Measurements from ENCODE around the gene CRISPLD2.

Gene CRISPLD2

GRCh38 chr16:84884596-84885341 lies 65.0 kb downstream of the CRISPLD2 start:
- no peak for TF ChIP-seq CTCF (IDR thresholded peaks at IDR 0.05; ENCODE audit: control insufficient read depth, insufficient read depth, low read depth, low read length, missing control alignments)
- no peak for DNase-seq (ENCODE audit: low read depth)
- no peak overlapping the region for H3K4me3 ChIP-seq (ENCODE audit: control insufficient read depth, low read depth, low read length)

GRCh38 chr16:84885342-84885910 lies 65.6 kb downstream of the CRISPLD2 start:
- no peak for TF ChIP-seq CTCF (IDR thresholded peaks at IDR 0.05; ENCODE audit: control insufficient read depth, insufficient read depth, low read depth, low read length, missing control alignments)
- H3K4me3 ChIP-seq (ENCODE audit: control insufficient read depth, low read depth, low read length): no peak overlapping the region
- DNase-seq (ENCODE audit: low read depth): no peak

GRCh38 chr16:84886497-84887090 lies 66.8 kb downstream of the CRISPLD2 start:
- DNase-seq (ENCODE audit: low read depth): no peak
- H3K4me3 ChIP-seq (ENCODE audit: control insufficient read depth, low read depth, low read length): no peak overlapping the region
- no peak for TF ChIP-seq CTCF (IDR thresholded peaks at IDR 0.05; ENCODE audit: control insufficient read depth, insufficient read depth, low read depth, low read length, missing control alignments)

GRCh38 chr16:84887207-84887606 lies 67.4 kb downstream of the CRISPLD2 start:
- DNase-seq (ENCODE audit: low read depth): no peak
- TF ChIP-seq CTCF (IDR thresholded peaks at IDR 0.05; ENCODE audit: control insufficient read depth, insufficient read depth, low read depth, low read length, missing control alignments): no peak
- H3K4me3 ChIP-seq (ENCODE audit: control insufficient read depth, low read depth, low read length): no peak overlapping the region

- TF ChIP-seq CTCF (IDR thresholded peaks at IDR 0.05; ENCODE audit: control insufficient read depth, insufficient read depth, low read depth, low read length, missing control alignments): no peak
- DNase-seq (ENCODE audit: low read depth): no peak
- H3K4me3 ChIP-seq (ENCODE audit: control insufficient read depth, low read depth, low read length): no peak overlapping the region
Observed at GRCh38 chr16:84888450-84888849, 68.7 kb downstream of the CRISPLD2 start.

- no peak for TF ChIP-seq CTCF (IDR thresholded peaks at IDR 0.05; ENCODE audit: control insufficient read depth, insufficient read depth, low read depth, low read length, missing control alignments)
- no peak for DNase-seq (ENCODE audit: low read depth)
- H3K4me3 ChIP-seq (ENCODE audit: control insufficient read depth, low read depth, low read length): no peak overlapping the region
Observed at GRCh38 chr16:84889066-84889465, 69.3 kb downstream of the CRISPLD2 start.

Measured in AG09309 (cell line).